GM23338 (cell line): ENCODE results near the gene MYCBP2. TPM values are rescaled to one million over a fixed set of nuclear protein-coding genes. Genes with fewer than 3 reads are reported as not detected.
"Not testable (repeated sequence)": the region's sequence is repeated elsewhere in the genome, so short reads cannot be mapped to it uniquely, and the experiment has no call there.

Source experiments
- ATAC-seq: fragments of 200-7000 bp; cut with Tn5 transposase; 3 replicates; pipeline ENCODE4 v1.9.1; 2020
- DNase-seq: peaks from one replicate; pipeline ENCODE4 v3.0.0-alpha.2; 2015; ENCODE audit warnings: low spot score
- H2AFZ ChIP-seq: fragments of 200-600 bp; sonication (generic); 2 replicates; pipeline ENCODE4 v1.8.0; 2016; ENCODE audit warnings: antibody characterized with exemption, mild to moderate bottlenecking, moderate library complexity
- H3F3A ChIP-seq: fragments of 200-600 bp; sonication (generic); replicated peaks from 2 replicates; pipeline ENCODE4 v1.8.0; 2017; ENCODE audit warnings: antibody characterized with exemption, mixed run types, low read depth
- H3K27ac ChIP-seq: fragments of 200-600 bp; sonication (generic); 2 replicates; pipeline ENCODE4 v1.6.1; 2016; ENCODE audit warnings: low read depth
- H3K27me3 ChIP-seq: fragments of 200-600 bp; sonication (generic); 2 replicates; pipeline ENCODE4 v1.8.0; 2016; ENCODE audit warnings: mild to moderate bottlenecking, mixed run types, moderate library complexity; ENCODE audit not compliant: insufficient read depth
- H3K36me3 ChIP-seq: fragments of 200-600 bp; sonication (generic); 2 replicates; pipeline ENCODE4 v1.8.0; 2016; ENCODE audit warnings: mild to moderate bottlenecking; ENCODE audit not compliant: insufficient read depth
- H3K4me1 ChIP-seq: fragments of 200-600 bp; sonication (generic); 2 replicates; pipeline ENCODE4 v1.8.0; 2016; ENCODE audit warnings: mild to moderate bottlenecking, moderate library complexity; ENCODE audit not compliant: insufficient read depth
- H3K4me2 ChIP-seq: fragments of 200-600 bp; sonication (generic); 2 replicates; pipeline ENCODE4 v1.7.1; 2017; ENCODE audit warnings: mixed run types
- H3K4me3 ChIP-seq: fragments of 200-600 bp; sonication (generic); 2 replicates; pipeline ENCODE4 v1.6.1; 2016; ENCODE audit warnings: mixed run types
- H3K79me2 ChIP-seq: fragments of 200-600 bp; sonication (generic); replicated peaks from 2 replicates; pipeline ENCODE4 v1.8.0; 2017; ENCODE audit warnings: mild to moderate bottlenecking; ENCODE audit not compliant: insufficient read depth
- H3K9me2 ChIP-seq: fragments of 200-600 bp; sonication (generic); 2 replicates; pipeline ENCODE4 v1.8.0; 2017; ENCODE audit not compliant: insufficient read depth
- H4K20me1 ChIP-seq: fragments of 200-600 bp; sonication (generic); replicated peaks from 2 replicates; pipeline ENCODE4 v1.8.0; 2017; ENCODE audit warnings: mild to moderate bottlenecking; ENCODE audit not compliant: insufficient read depth
- H3K27ac Mint-ChIP-seq: 2 replicates; pipeline ENCODE4 v1.8.0; 2020; ENCODE audit warnings: inconsistent platforms, mild to moderate bottlenecking, moderate library complexity, mixed read lengths
- H3K27me3 Mint-ChIP-seq: 3 replicates; pipeline ENCODE4 v1.8.0; 2022; ENCODE audit warnings: low read depth, mild to moderate bottlenecking, moderate library complexity, mixed read lengths, inconsistent platforms; ENCODE audit not compliant: insufficient read depth, poor library complexity
- H3K36me3 Mint-ChIP-seq: 3 replicates; pipeline ENCODE4 v1.8.0; 2021; ENCODE audit warnings: low read depth, mild to moderate bottlenecking, inconsistent platforms, moderate library complexity, mixed read lengths
- H3K4me1 Mint-ChIP-seq: 3 replicates; pipeline ENCODE4 v1.8.0; 2020; ENCODE audit warnings: mild to moderate bottlenecking, inconsistent platforms, mixed read lengths
- H3K4me3 Mint-ChIP-seq: 3 replicates; pipeline ENCODE4 v1.8.0; 2021; ENCODE audit warnings: moderate library complexity, mild to moderate bottlenecking, inconsistent platforms, mixed read lengths
- H3K9me3 Mint-ChIP-seq: 3 replicates; pipeline ENCODE4 v1.8.0; 2020; ENCODE audit warnings: moderate library complexity, mild to moderate bottlenecking, inconsistent platforms, mixed read lengths
- CREB1 ChIP-seq: fragments of 250-450 bp; sonication (Bioruptor Pico); IDR thresholded peaks from 2 replicates; pipeline ENCODE4 v1.5.0; 2020; ENCODE audit warnings: low read depth, mild to moderate bottlenecking, moderate library complexity
- CTCF ChIP-seq, 2 experiments: fragments of 200-600 bp in 1 of 2; sonication (generic) in 1 of 2; conservative IDR thresholded peaks; 2 replicates each; pipeline versions ENCODE4 v1.5.1 to v1.6.1; 2016 to 2017; ENCODE audit warnings: antibody characterized with exemption in 2 of 2, low read depth in 2 of 2, mild to moderate bottlenecking in 2 of 2, moderate library complexity in 1 of 2
- ETS1 ChIP-seq: IDR thresholded peaks from 2 replicates; pipeline ENCODE4 v1.6.1; 2016; ENCODE audit warnings: antibody characterized with exemption
- EZH2phosphoT487 ChIP-seq: fragments of 200-600 bp; sonication (generic); IDR thresholded peaks from one replicate; pipeline ENCODE4 v1.8.1; 2018; ENCODE audit warnings: antibody characterized with exemption; ENCODE audit not compliant: unreplicated experiment
- NANOG ChIP-seq: IDR thresholded peaks from 2 replicates; pipeline ENCODE4 v1.6.1; 2016; ENCODE audit warnings: antibody characterized with exemption, borderline replicate concordance
- STAT1 ChIP-seq: IDR thresholded peaks from one replicate; pipeline ENCODE4 v1.6.1; 2016; ENCODE audit warnings: antibody characterized with exemption; ENCODE audit not compliant: unreplicated experiment
- ZNF114 ChIP-seq: fragments of 250-450 bp; sonication (Bioruptor Pico); IDR thresholded peaks from 2 replicates; pipeline ENCODE4 v1.5.0; 2020; ENCODE audit warnings: mild to moderate bottlenecking, moderate library complexity
- polyA plus RNA-seq: library from polyadenylated mRNA; unstranded; fragments of >200 nt; fragmentation: Nextera tagmentation; extraction: Ambion mirVana; gene quantifications from 2 replicates; pipeline ENCODE4 v1.2.1, GENCODE V29; 2016
- total RNA-seq: library from RNA; depleted of rRNA; stranded (reverse); fragments of >200 nt; shearing (Covaris generic); gene quantifications from 2 replicates; pipeline ENCODE4 v1.2.3, GENCODE V29; 2014

The MYCBP2 gene
- total and polyA plus RNA-seq, 2 experiments from 2014 or later = 54.6 to 77.2 TPM

GRCh38 chr13:77349365-77349764 is 22.5 kb upstream of the MYCBP2 start (continued):
- TF ChIP-seq CREB1 (CRISPR knock-in tag) (no peak), CTCF (conservative IDR thresholded peaks at IDR 0.05; ENCODE audit: low read depth in 2 of 2) (no peak), NANOG (no peak), EZH2phosphoT487 (no peak), ZNF114 (no peak), STAT1 (no peak)

GRCh38 chr13:77347351-77347750 is 20.5 kb upstream of the MYCBP2 start:
- H3K36me3 Mint-ChIP-seq, H3K9me3 Mint-ChIP-seq, ATAC-seq, H3K4me3 ChIP-seq, H3K27me3 Mint-ChIP-seq, H3K4me1 Mint-ChIP-seq, H3K27me3 ChIP-seq, H3K4me2 ChIP-seq, H3K4me1 ChIP-seq, H2AFZ ChIP-seq, H3K4me3 Mint-ChIP-seq, H3K36me3 ChIP-seq, H3K9me2 ChIP-seq, H3F3A ChIP-seq, DNase-seq, H4K20me1 ChIP-seq, H3K27ac Mint-ChIP-seq, H3K27ac ChIP-seq, H3K79me2 ChIP-seq: not testable (repeated sequence)

- no peaks in the 10 kb centered on the region for H3K27me3 ChIP-seq
- no peak for TF ChIP-seq NANOG
- no peak for TF ChIP-seq CTCF (conservative IDR thresholded peaks at IDR 0.05; ENCODE audit: low read depth in 2 of 2)
- TF ChIP-seq ETS1 = no peak
- H3K4me1 ChIP-seq = no peaks in the 10 kb centered on the region
- peaks cover 4% of the 10 kb centered on the region for H3K27me3 Mint-ChIP-seq
- 0 out of 2 replicates have a peak overlapping the region, but pooled peaks have one; percentile 32 for H2AFZ ChIP-seq
- H3K4me2 ChIP-seq = no peak overlapping the region
- H3K4me1 Mint-ChIP-seq = no peaks in the 10 kb centered on the region
- 0 out of 2 replicates have a peak, but pooled peaks cover 4% of the 10 kb centered on the region for H3K9me2 ChIP-seq
- H3F3A ChIP-seq = no peaks in the 10 kb centered on the region
- H3K36me3 Mint-ChIP-seq = no peaks in the 10 kb centered on the region
- no peaks in the 10 kb centered on the region for H3K36me3 ChIP-seq
- DNase-seq (no peak), ATAC-seq (no peak)
- H3K27ac ChIP-seq = no peak overlapping the region
- no peaks in the 10 kb centered on the region for H3K9me3 Mint-ChIP-seq
- no peaks in the 10 kb centered on the region for H4K20me1 ChIP-seq
- H3K4me3 ChIP-seq = no peak overlapping the region
- H3K4me3 Mint-ChIP-seq = no peak overlapping the region
- no peaks in the 10 kb centered on the region for H3K79me2 ChIP-seq
- no peak overlapping the region for H3K27ac Mint-ChIP-seq
Observed at GRCh38 chr13:77345150-77345780, 18.4 kb upstream of the MYCBP2 start.
